Lung (tissue), 12 donors: ENCODE measurements around the gene TENM3. TPM values are rescaled to one million over a fixed set of nuclear protein-coding genes. Genes with fewer than 3 reads are reported as not detected.

ENCODE experiments used
- ATAC-seq: fragments of 200-7000 bp; cut with Tn5 transposase; one replicate; pipeline ENCODE4 v1.9.1; 2020; ENCODE audit warnings: moderate number of reproducible peaks; ENCODE audit not compliant: insufficient read depth, low FRiP score
- DNase-seq, 3 donors: peaks; one replicate each; pipeline ENCODE4 v3.0.0-alpha.2; 2013 to 2017
- H3K27ac ChIP-seq, 2 donors: one replicate each; pipeline ENCODE4 v1.5.1; 2013; ENCODE audit warnings: mild to moderate bottlenecking in 2 of 2, moderate library complexity in 2 of 2, control low read depth in 1 of 2, inconsistent platforms in 1 of 2, low read depth in 1 of 2, low read length in 1 of 2
- H3K27me3 ChIP-seq, 3 donors: one replicate each; pipeline ENCODE4 v1.5.1; 2013; ENCODE audit warnings: low read length in 2 of 3; ENCODE audit not compliant: control insufficient read depth in 3 of 3, insufficient read depth in 3 of 3
- H3K36me3 ChIP-seq, 4 donors: one replicate each; pipeline ENCODE4 v1.5.1; 2013; ENCODE audit warnings: low read length in 4 of 4, mild to moderate bottlenecking in 1 of 4, moderate library complexity in 1 of 4; ENCODE audit not compliant: control insufficient read depth in 4 of 4, insufficient read depth in 4 of 4
- H3K4me1 ChIP-seq, 5 donors: one replicate each; pipeline ENCODE4 v1.5.1; 2013; ENCODE audit warnings: low read length in 5 of 5, mild to moderate bottlenecking in 2 of 5, moderate library complexity in 1 of 5; ENCODE audit not compliant: control insufficient read depth in 5 of 5, insufficient read depth in 5 of 5
- H3K4me3 ChIP-seq: one replicate; pipeline ENCODE4 v1.5.1; 2013; ENCODE audit warnings: mild to moderate bottlenecking, control low read depth, moderate library complexity
- H3K9ac ChIP-seq, 2 donors: one replicate each; pipeline ENCODE4 v1.5.1; 2013; ENCODE audit warnings: low read length in 2 of 2, control low read depth in 1 of 2; ENCODE audit not compliant: insufficient read depth in 1 of 2
- H3K9me3 ChIP-seq, 4 donors: one replicate each; pipeline ENCODE4 v1.5.1; 2013; ENCODE audit warnings: low read length in 3 of 4, mild to moderate bottlenecking in 1 of 4, moderate library complexity in 1 of 4; ENCODE audit not compliant: control insufficient read depth in 4 of 4, insufficient read depth in 3 of 4
- CTCF ChIP-seq: IDR thresholded peaks from 2 replicates; pipeline ENCODE4 v1.5.1; 2012; ENCODE audit warnings: mild to moderate bottlenecking; ENCODE audit errors: control extremely low read depth, extremely low read depth
- WGBS, 2 donors: extraction: QIAGEN DNeasy Blood & Tissue Kit; methylation state at CpG; one replicate each; pipeline ENCODE4 v1.1.7; 2013; 5-methylcytosine and 5-hydroxymethylcytosine counted together
- polyA plus RNA-seq, 2 donors: library from polyadenylated mRNA; stranded (reverse); fragments of 200-250 nt; gene quantifications; one replicate each; pipeline ENCODE4 v1.2.1, GENCODE V29; 2013
- total RNA-seq, 2 donors: library from RNA; depleted of rRNA in 1 of 2; stranded (reverse); fragments of >200 nt in 1 of 2; gene quantifications; one replicate each; pipeline ENCODE4 v1.2.1, GENCODE V29; 2014 to 2021
- donor health status: control.
- donor health status: control.
- donor health status: Bipolar disorder and iron deficiency.
- donor health status: healthy.
- donor health status: DM: yes; HTN: yes; CAD: no.

Gene TENM3
- total and polyA plus RNA-seq, 4 donors = 0.14 to 5.3 (median 2.2) TPM

- Histone ChIP-seq H3K9ac (no peak overlapping the region), H3K27me3 (peaks cover 0 to 3% (median 0%) of the 10 kb centered on the region in 3 donors), H3K4me3 (no peak overlapping the region), H3K27ac (no peak overlapping the region), H3K9me3 (peaks cover 0 to 5% (median 0%) of the 10 kb centered on the region in 4 donors), H3K4me1 (peaks cover 0 to 8% (median 0%) of the 10 kb centered on the region in 5 donors), H3K36me3 (no peaks in the 10 kb centered on the region)
- WGBS, 2 donors = 94 to 95% methylated on average over 85 of the region's 85 CpGs
- TF ChIP-seq CTCF = no peak
- ATAC-seq (no peak), DNase-seq (no peak)
Observed at GRCh38 chr4:182799515-182800215, 556.5 kb downstream of the TENM3 start.

GRCh38 chr4:182800216-182800515 lies 557.0 kb downstream of the TENM3 start:
- DNase-seq (no peak), ATAC-seq (no peak)
- Histone ChIP-seq H3K27me3 (peaks cover 0 to 4% (median 0%) of the 10 kb centered on the region in 3 donors), H3K4me3 (no peak overlapping the region), H3K9ac (no peak overlapping the region), H3K27ac (no peak overlapping the region), H3K36me3 (no peaks in the 10 kb centered on the region), H3K4me1 (peaks cover 0 to 8% (median 0%) of the 10 kb centered on the region in 5 donors), H3K9me3 (peaks cover 0 to 5% (median 0%) of the 10 kb centered on the region in 4 donors)
- WGBS, 2 donors = 78 to 92% methylated on average over 29 of the region's 29 CpGs
- no peak for TF ChIP-seq CTCF

GRCh38 chr4:182801636-182802035 lies 558.4 kb downstream of the TENM3 start:
- 75 to 81% methylated on average over 15 of the region's 15 CpGs for WGBS, 2 donors
- Histone ChIP-seq H3K27ac (no peak overlapping the region), H3K27me3 (peaks cover 0 to 8% (median 0%) of the 10 kb centered on the region in 3 donors), H3K4me1 (peaks cover 0 to 8% (median 0%) of the 10 kb centered on the region in 5 donors), H3K9me3 (peaks cover 0 to 5% (median 0%) of the 10 kb centered on the region in 4 donors), H3K9ac (no peak overlapping the region), H3K4me3 (no peak overlapping the region), H3K36me3 (no peaks in the 10 kb centered on the region)
- ATAC-seq (no peak), DNase-seq (no peak)
- TF ChIP-seq CTCF = no peak

- peaks cover 0 to 8% (median 0%) of the 10 kb centered on the region in 3 donors for H3K27me3 ChIP-seq
- DNase-seq = no peak
- ATAC-seq = no peak
- H3K27ac ChIP-seq = no peak overlapping the region
- peaks cover 0 to 13% (median 0%) of the 10 kb centered on the region in 5 donors for H3K4me1 ChIP-seq
- peaks cover 0 to 5% (median 0%) of the 10 kb centered on the region in 4 donors for H3K9me3 ChIP-seq
- H3K9ac ChIP-seq = no peak overlapping the region
- H3K36me3 ChIP-seq = no peaks in the 10 kb centered on the region
- TF ChIP-seq CTCF = no peak
- H3K4me3 ChIP-seq = no peak overlapping the region
Observed at GRCh38 chr4:182802621-182803020, 559.4 kb downstream of the TENM3 start.
